HCEC 1CT (cell line): ENCODE data around the gene MARF1.
A peak's percentile ranks its signal among the peaks of the same experiment; 100 is the strongest.
"Not testable (repeated sequence)": the region's sequence is repeated elsewhere in the genome, so short reads cannot be mapped to it uniquely, and the experiment has no call there.

ENCODE experiments used
- DNase-seq: peaks from one replicate; pipeline ENCODE4 v3.0.0-alpha.2; 2017

The MARF1 gene

DNA sequence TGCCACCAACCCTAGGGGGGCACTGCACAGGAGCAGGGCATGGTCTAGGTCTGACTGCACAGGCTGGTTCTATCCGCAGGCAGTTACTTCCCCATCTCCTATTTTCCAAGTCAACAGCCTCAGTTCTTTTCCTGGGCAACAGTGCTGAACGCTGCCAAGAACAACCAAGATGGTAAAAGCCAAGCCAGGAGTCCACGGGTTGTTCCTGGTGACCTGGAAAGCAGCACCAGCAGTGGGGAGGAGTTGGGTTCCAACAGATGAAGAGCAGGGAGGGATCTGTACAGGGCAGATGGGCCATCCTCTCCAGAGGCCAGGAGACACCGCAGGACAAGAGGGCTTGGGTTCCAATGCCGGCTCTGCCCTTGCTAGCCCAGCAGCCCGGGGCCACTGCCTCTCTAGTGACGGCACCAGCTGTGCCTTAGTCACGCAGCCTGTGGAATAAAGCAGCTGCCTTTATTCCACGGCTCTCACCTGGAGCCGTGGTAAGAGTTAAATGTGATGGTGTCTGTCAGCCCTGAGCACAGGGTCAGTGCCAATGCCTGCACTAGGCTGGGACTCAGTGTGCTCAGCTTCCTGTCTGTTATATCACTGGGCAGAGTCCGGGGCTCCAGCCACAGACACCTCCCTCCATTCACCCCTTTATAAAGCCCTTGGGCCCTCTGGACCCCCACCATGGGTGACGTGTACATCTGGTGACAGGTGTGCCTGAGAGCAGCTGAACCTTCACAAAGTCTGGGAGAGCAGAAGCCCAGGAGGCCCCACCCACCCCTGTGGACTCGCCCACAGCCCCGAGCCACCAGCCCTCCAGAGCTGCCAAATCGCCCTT is 44.9 kb downstream of the MARF1 start:
- DNase-seq: no peak

- no peak for DNase-seq
Observed at GRCh38 chr16:15597135-15597534, 45.8 kb downstream of the MARF1 start.

DNA sequence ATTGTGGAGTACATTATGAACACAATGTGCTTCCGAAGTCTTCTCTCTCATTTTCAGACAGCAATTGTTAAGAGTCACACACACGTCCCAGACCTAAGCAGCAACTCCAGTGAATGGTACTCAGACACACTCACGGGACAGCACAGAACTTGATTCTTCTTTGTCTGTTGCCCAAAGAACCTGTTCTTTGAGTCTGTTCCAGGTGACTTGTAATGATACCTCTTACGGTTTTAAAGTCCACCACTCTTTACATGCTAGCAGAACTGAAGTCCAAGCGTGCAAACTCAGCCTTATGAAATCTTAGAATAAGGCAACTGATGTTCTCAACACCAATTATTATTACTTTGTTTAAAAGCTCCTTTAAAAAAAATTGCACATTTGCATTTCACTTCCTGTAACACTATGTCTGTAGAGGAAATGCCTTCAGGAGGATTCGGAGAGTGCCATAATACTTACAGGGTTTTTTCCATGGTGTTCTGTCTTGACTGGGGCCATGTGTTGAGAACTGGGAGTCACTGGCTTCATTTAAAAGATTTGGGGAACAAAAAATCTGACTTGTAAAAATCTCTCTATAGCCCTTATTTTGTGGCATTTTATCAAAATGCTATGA is 48.1 kb downstream of the MARF1 start:
- no peak for DNase-seq

- DNase-seq: no peak
Observed at GRCh38 chr16:15593235-15593634, 49.7 kb downstream of the MARF1 start.

GRCh38 chr16:15592324-15592723 is 50.6 kb downstream of the MARF1 start:
- DNase-seq: no peak

DNA sequence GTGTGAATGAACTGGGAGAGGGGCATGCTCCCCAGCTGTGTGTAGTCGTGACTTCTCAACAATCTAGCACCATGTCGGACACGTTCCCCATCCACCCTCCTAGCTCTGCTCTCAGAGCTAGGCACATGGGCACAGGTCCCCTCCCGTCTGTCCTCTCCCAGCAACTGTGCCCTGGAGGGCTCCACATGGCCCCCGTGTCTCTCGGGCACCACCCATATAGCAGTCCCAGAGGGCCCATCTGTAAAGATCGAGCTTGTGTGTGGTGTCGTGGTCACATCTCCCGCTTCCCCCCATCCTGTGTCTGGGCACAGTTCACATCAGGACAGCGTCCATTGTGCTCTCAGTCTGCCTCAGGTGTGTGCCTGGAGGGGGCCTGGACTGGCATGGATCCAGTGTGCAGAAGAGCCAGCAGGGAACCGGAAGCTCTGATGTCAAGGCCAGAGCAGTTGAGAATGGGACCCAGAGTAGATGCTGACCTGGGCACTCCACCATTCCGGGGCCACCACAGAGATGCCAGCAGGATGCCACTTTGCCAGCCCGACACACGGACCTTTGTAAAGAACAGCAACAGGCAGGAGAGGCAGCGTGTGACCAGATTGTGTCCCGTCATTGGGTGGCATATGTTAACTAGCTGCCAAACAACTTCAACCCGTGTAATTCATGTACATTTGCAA is 55.7 kb downstream of the MARF1 start:
- DNase-seq: no peak

- no peak for DNase-seq
Observed at GRCh38 chr16:15586716-15587115, 56.2 kb downstream of the MARF1 start.

- no peak for DNase-seq
Observed at GRCh38 chr16:15585956-15586355, 57.0 kb downstream of the MARF1 start.

- no peak for DNase-seq
Observed at GRCh38 chr16:15583526-15583925, 59.4 kb downstream of the MARF1 start.

GRCh38 chr16:15581127-15581815 is 61.7 kb downstream of the MARF1 start:
- no peak for DNase-seq

DNA sequence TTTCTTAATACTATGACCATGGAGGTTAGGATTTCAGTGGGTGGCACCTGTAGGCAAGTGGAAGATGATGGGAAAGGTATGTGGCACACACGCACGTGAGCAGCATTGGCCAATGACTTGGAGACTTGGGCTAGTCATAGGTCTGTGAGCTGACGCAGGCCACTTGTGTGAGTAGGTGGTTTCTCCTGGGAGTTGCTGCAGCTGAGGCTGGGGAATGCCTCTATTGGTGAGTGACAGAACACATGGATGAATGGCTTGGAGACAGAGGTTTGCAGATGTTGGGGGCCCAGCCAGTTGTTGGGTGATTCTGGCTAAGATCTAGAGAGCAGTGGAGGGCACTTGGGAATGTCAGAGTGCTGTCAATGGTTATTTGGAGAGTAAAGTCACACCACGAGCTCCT is 64.1 kb downstream of the MARF1 start:
- DNase-seq: no peak

GRCh38 chr16:15576960-15577958 is 65.7 kb downstream of the MARF1 start:
- no peak for DNase-seq

DNA sequence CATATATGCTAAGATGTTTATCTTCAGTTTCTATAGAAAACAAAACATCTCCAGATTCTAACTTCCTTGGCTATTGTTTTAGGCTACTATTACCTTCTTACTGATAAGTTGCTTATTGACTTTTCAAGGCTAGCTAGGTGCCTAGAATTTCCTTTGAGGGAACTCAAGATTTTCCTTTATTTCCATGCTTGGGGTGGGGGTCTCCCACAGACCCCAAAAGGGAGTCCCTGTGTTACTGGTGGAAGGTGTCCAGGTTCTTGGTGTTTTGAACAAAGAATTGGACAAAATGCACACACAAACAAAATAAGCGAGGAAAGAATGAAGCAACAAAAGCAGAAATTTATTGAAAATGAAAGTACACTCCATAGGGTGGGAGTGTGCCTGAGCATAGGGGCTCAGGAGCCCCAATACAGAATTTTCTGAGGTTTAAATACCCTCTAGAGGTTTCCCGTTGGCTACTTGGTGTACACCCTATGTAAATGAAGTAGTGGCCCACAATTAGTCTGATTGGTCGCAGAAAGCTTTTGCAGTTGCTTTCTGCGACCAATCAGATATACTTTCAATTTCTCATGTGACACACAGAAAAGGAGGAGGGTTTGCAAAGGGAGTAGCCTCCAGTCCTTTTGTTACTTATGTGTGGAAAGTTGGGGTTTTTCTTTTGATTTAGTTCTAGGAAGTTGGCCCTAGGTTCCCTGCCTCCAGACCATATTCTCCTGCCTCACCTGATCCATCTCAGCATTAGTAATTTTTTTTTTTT is 67.5 kb downstream of the MARF1 start:
- DNase-seq: no peak

- no peak for DNase-seq
Observed at GRCh38 chr16:15574614-15574948, 68.4 kb downstream of the MARF1 start.

GRCh38 chr16:15573896-15574613 is 68.9 kb downstream of the MARF1 start:
- DNase-seq: not testable (repeated sequence)

- peak; percentile 56 for DNase-seq
Observed at GRCh38 chr16:15573274-15573895, 69.6 kb downstream of the MARF1 start.

- DNase-seq: peak; percentile 83
Observed at GRCh38 chr16:15572329-15573001, 70.5 kb downstream of the MARF1 start.

DNA sequence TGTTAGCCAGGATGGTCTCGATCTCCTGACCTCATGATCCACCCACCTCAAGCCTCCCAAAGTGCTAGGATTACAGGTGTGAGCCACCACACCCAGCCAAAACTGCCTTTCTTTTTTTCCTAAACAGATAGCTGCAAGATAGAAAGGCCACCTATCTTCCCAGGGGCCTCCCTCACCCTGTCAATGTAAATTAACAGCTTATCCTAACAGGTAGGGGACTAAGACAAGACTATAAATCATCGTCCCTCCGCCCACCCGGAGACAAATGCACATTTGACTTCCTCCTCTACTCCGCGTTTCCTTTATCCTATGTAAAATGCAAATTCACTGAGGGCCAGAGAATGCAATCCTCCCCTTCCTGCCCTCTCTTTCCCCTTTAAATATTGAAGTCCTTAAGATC is 71.4 kb downstream of the MARF1 start:
- no peak for DNase-seq

GRCh38 chr16:15570666-15571065 is 72.3 kb downstream of the MARF1 start:
- DNase-seq: not testable (repeated sequence)

DNA sequence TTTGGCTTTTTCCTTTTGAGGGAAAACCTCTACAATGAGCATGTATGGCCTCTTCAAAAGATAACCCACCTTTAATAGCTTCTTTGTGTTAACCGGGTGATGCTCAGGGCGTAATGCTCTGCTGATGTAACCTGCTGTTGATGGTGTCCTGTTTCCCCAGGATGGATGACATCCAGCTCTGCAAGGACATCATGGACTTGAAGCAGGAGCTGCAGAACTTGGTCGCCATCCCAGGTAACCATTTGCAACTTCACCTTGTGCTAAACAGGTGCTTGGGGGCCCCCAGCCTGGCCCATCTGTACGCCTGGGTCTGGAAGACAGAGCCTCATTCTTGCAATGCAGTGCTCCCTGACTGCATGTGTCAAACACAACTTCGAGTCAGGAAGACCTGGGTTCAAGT is 75.1 kb downstream of the MARF1 start:
- no peak for DNase-seq
